HEK293 (cell line): ENCODE data around the gene ETNPPL.

Experiments used
- CTCF ChIA-PET: fragments of 350-600 bp; formaldehyde crosslinking; extraction: SDS; loops from one replicate; lab custom pipeline; 2021; ENCODE audit warnings: antibody characterized with exemption; lab: Yijun Ruan, JAX
- POLR2A ChIA-PET: fragments of 300-600 bp; formaldehyde crosslinking; extraction: SDS; loops from one replicate; lab custom pipeline; 2020; ENCODE audit warnings: antibody characterized with exemption, inconsistent platforms; lab: Yijun Ruan, JAX
- H3K27ac ChIP-seq: fragments of 200-500 bp; sonication (Bioruptor generic); 2 replicates; pipeline ENCODE4 v1.5.1; 2014; ENCODE audit warnings: low read depth, low read length, control low read depth, inconsistent platforms; ENCODE audit errors: extremely low read depth
- H3K36me3 ChIP-seq, 2 experiments: fragments of 200-500 bp in 1 of 2; sonication (Bioruptor generic) in 1 of 2; 1 replicate in 1 of 2; 2 replicates in 1 of 2; pipeline ENCODE4 v1.5.1; 2014 to 2017; ENCODE audit warnings: inconsistent platforms in 2 of 2, low read length in 2 of 2; ENCODE audit not compliant: control insufficient read depth in 2 of 2, insufficient read depth in 1 of 2
- H3K4me1 ChIP-seq: fragments of 200-500 bp; sonication (Bioruptor generic); 2 replicates; pipeline ENCODE4 v1.5.1; 2014; ENCODE audit warnings: mild to moderate bottlenecking, low read length, inconsistent platforms; ENCODE audit not compliant: control insufficient read depth, insufficient read depth
- H3K4me3 ChIP-seq: 2 replicates; pipeline ENCODE4 v1.5.1; 2011; ENCODE audit warnings: low read depth, mild to moderate bottlenecking, control low read depth, low read length, moderate library complexity
- H3K9me3 ChIP-seq: fragments of 200-500 bp; sonication (Bioruptor generic); 2 replicates; pipeline ENCODE4 v1.5.1; 2014; ENCODE audit warnings: low read depth, low read length, inconsistent platforms; ENCODE audit not compliant: control insufficient read depth, insufficient read depth
- GLI4 ChIP-seq: fragments of 450-650 bp; formaldehyde crosslinking; IDR thresholded peaks from 2 replicates; pipeline ENCODE4 v1.5.1; 2016; ENCODE audit warnings: missing biosample characterization, missing genetic modification characterization
- GLIS1 ChIP-seq: fragments of 450-650 bp; formaldehyde crosslinking; IDR thresholded peaks from 2 replicates; pipeline ENCODE4 v1.5.1; 2016; ENCODE audit warnings: missing biosample characterization, missing genetic modification characterization
- KLF8 ChIP-seq: fragments of 450-650 bp; formaldehyde crosslinking; IDR thresholded peaks from 2 replicates; pipeline ENCODE4 v1.5.1; 2016; ENCODE audit warnings: missing biosample characterization, missing genetic modification characterization
- OSR2 ChIP-seq: fragments of 450-650 bp; formaldehyde crosslinking; IDR thresholded peaks from 2 replicates; pipeline ENCODE4 v1.5.1; 2016; ENCODE audit warnings: missing biosample characterization, missing genetic modification characterization
- REPIN1 ChIP-seq: fragments of 450-650 bp; formaldehyde crosslinking; IDR thresholded peaks from 2 replicates; pipeline ENCODE4 v1.5.1; 2017; ENCODE audit warnings: missing biosample characterization, missing genetic modification characterization, low read depth
- SP2 ChIP-seq: fragments of 450-650 bp; formaldehyde crosslinking; IDR thresholded peaks from 2 replicates; pipeline ENCODE4 v1.5.1; 2016; ENCODE audit warnings: missing biosample characterization, missing genetic modification characterization
- TCF7L2 ChIP-seq: IDR thresholded peaks from 2 replicates; pipeline ENCODE4 v1.6.1; 2011; ENCODE audit warnings: low read depth, mild to moderate bottlenecking, inconsistent platforms, low read length, moderate library complexity, borderline replicate concordance
- ZNF114 ChIP-seq: fragments of 450-650 bp; formaldehyde crosslinking; IDR thresholded peaks from 2 replicates; pipeline ENCODE4 v1.5.0; 2017; ENCODE audit warnings: missing biosample characterization, missing genetic modification characterization
- ZNF132 ChIP-seq: fragments of 450-650 bp; formaldehyde crosslinking; IDR thresholded peaks from 2 replicates; pipeline ENCODE4 v1.5.1; 2017; ENCODE audit warnings: missing biosample characterization, missing genetic modification characterization, borderline replicate concordance
- ZNF138 ChIP-seq: fragments of 450-650 bp; formaldehyde crosslinking; IDR thresholded peaks from 2 replicates; pipeline ENCODE4 v1.5.1; 2016; ENCODE audit warnings: missing biosample characterization, missing genetic modification characterization, borderline replicate concordance
- ZNF140 ChIP-seq: fragments of 450-650 bp; formaldehyde crosslinking; IDR thresholded peaks from 2 replicates; pipeline ENCODE4 v1.5.1; 2016; ENCODE audit warnings: missing biosample characterization, missing genetic modification characterization
- ZNF146 ChIP-seq: fragments of 450-650 bp; formaldehyde crosslinking; IDR thresholded peaks from 2 replicates; pipeline ENCODE4 v1.5.1; 2016; ENCODE audit warnings: missing biosample characterization, missing genetic modification characterization
- ZNF324 ChIP-seq: fragments of 450-650 bp; formaldehyde crosslinking; IDR thresholded peaks from 2 replicates; pipeline ENCODE4 v1.5.1; 2016; ENCODE audit warnings: missing biosample characterization, missing genetic modification characterization
- ZNF654 ChIP-seq: fragments of 450-650 bp; formaldehyde crosslinking; IDR thresholded peaks from 2 replicates; pipeline ENCODE4 v1.5.1; 2016; ENCODE audit warnings: low read depth, missing biosample characterization, missing genetic modification characterization
- ZNF76 ChIP-seq: fragments of 450-650 bp; formaldehyde crosslinking; IDR thresholded peaks from 2 replicates; pipeline ENCODE4; 2016; ENCODE audit warnings: low read depth, missing biosample characterization, missing genetic modification characterization, borderline replicate concordance
- ZNF776 ChIP-seq: fragments of 450-650 bp; formaldehyde crosslinking; IDR thresholded peaks from 2 replicates; pipeline ENCODE4 v1.5.0; 2017; ENCODE audit warnings: missing biosample characterization, missing genetic modification characterization, borderline replicate concordance
- TF ChIP-seq, protein P1 (sequence below): fragments of 450-650 bp; formaldehyde crosslinking; IDR thresholded peaks from 2 replicates; pipeline ENCODE4 v1.5.1; 2016; ENCODE audit warnings: missing biosample characterization, missing genetic modification characterization
- TF ChIP-seq, protein P2 (sequence below): fragments of 450-650 bp; formaldehyde crosslinking; IDR thresholded peaks from 2 replicates; pipeline ENCODE4 v1.5.1; 2016; ENCODE audit warnings: missing biosample characterization, missing genetic modification characterization
- TF ChIP-seq, protein P3 (sequence below): fragments of 450-650 bp; formaldehyde crosslinking; IDR thresholded peaks from 2 replicates; pipeline ENCODE4 v1.5.1; 2016; ENCODE audit warnings: missing biosample characterization, missing genetic modification characterization
- TF ChIP-seq, protein P4 (sequence below): fragments of 450-650 bp; formaldehyde crosslinking; IDR thresholded peaks from 2 replicates; pipeline ENCODE4 v1.5.1; 2017; ENCODE audit warnings: missing biosample characterization, mild to moderate bottlenecking, missing genetic modification characterization, moderate library complexity
- TF ChIP-seq, protein P5 (sequence below): fragments of 450-650 bp; formaldehyde crosslinking; IDR thresholded peaks from 2 replicates; pipeline ENCODE4 v1.5.1; 2017; ENCODE audit warnings: missing biosample characterization, missing genetic modification characterization

Gene ETNPPL

DNA sequence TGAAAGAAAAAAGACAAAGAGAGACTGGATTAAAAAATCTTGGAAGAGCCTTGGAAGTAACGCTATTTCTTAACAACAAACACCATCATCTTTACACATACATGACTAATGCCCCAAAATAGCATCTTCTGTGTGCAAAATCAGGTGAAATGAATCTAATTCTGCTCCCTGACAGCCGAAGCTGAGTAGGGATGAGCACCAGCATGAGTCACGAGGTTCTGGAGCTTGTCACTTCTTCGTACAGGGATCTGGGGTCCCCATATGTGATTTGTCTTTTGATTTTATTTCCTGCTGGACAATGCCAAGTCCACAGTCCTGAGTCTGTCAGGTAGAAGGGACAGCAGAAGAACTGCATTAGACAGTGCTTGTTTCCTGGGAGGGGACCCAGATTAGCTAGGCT is 56.6 kb downstream of the ETNPPL start:
- no peaks in the 10 kb centered on the region for H3K36me3 ChIP-seq
- TF ChIP-seq, protein P1, sequence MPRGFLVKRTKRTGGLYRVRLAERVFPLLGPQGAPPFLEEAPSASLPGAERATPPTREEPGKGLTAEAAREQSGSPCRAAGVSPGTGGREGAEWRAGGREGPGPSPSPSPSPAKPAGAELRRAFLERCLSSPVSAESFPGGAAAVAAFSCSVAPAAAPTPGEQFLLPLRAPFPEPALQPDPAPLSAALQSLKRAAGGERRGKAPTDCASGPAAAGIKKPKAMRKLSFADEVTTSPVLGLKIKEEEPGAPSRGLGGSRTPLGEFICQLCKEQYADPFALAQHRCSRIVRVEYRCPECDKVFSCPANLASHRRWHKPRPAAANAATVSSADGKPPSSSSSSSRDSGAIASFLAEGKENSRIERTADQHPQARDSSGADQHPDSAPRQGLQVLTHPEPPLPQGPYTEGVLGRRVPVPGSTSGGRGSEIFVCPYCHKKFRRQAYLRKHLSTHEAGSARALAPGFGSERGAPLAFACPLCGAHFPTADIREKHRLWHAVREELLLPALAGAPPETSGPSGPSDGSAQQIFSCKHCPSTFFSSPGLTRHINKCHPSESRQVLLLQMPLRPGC = no peak
- no peak for TF ChIP-seq ZNF138
- CTCF ChIA-PET = interaction anchor here (0.5 kb wide), 1 partner anchor 669 kb away, joined by 3 read pairs; no protein-coding TSS in a partner anchor
- no peak overlapping the region for H3K27ac ChIP-seq
- H3K4me3 ChIP-seq = no peak overlapping the region
- no peaks in the 10 kb centered on the region for H3K4me1 ChIP-seq
- POLR2A ChIA-PET = no interaction called here
- H3K9me3 ChIP-seq = no peaks in the 10 kb centered on the region

DNA sequence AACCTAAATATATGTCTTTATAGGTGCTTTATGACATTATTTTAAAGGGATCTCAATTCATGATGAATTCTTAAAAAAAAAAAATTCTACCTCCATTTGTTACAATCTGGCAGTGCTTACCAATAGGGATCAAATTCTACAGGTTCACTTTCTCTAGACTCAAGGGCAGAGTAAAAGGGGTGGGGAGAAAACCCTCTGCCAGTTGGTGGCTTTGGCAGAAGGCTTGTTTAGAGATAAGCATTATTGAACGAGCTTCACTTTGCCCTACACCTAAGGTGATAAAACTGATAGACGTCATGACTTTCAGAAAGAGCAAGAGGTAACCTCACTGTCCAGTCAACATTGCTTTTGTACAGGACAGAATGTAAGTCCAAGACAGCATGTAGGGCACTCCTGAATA is 58.9 kb downstream of the ETNPPL start:
- no peak for TF ChIP-seq TCF7L2
- TF ChIP-seq KLF8 (tag by site-specific recombination) = no peak
- TF ChIP-seq GLIS1 (tag by site-specific recombination) = no peak
- no peak for TF ChIP-seq ZNF132 (tag by site-specific recombination)
- TF ChIP-seq, protein P2, sequence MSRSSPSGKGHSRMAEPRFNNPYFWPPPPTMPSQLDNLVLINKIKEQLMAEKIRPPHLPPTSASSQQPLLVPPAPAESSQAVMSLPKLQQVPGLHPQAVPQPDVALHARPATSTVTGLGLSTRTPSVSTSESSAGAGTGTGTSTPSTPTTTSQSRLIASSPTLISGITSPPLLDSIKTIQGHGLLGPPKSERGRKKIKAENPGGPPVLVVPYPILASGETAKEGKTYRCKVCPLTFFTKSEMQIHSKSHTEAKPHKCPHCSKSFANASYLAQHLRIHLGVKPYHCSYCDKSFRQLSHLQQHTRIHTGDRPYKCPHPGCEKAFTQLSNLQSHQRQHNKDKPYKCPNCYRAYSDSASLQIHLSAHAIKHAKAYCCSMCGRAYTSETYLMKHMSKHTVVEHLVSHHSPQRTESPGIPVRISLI = no peak
- TF ChIP-seq ZNF114 (tag by site-specific recombination) = no peak
- no peak for TF ChIP-seq ZNF140 (tag by site-specific recombination)
- no peak for TF ChIP-seq SP2
- TF ChIP-seq ZNF76 (tag by site-specific recombination) = no peak
- TF ChIP-seq, protein P3, sequence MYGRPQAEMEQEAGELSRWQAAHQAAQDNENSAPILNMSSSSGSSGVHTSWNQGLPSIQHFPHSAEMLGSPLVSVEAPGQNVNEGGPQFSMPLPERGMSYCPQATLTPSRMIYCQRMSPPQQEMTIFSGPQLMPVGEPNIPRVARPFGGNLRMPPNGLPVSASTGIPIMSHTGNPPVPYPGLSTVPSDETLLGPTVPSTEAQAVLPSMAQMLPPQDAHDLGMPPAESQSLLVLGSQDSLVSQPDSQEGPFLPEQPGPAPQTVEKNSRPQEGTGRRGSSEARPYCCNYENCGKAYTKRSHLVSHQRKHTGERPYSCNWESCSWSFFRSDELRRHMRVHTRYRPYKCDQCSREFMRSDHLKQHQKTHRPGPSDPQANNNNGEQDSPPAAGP (tag by site-specific recombination) = no peak
- no peak for TF ChIP-seq REPIN1 (tag by site-specific recombination)
- TF ChIP-seq ZNF324 (tag by site-specific recombination) = no peak
- TF ChIP-seq GLI4 (tag by site-specific recombination) = no peak
- no peak for TF ChIP-seq OSR2
- TF ChIP-seq ZNF776 = no peak
- TF ChIP-seq ZNF146 = no peak
- TF ChIP-seq, protein P4, sequence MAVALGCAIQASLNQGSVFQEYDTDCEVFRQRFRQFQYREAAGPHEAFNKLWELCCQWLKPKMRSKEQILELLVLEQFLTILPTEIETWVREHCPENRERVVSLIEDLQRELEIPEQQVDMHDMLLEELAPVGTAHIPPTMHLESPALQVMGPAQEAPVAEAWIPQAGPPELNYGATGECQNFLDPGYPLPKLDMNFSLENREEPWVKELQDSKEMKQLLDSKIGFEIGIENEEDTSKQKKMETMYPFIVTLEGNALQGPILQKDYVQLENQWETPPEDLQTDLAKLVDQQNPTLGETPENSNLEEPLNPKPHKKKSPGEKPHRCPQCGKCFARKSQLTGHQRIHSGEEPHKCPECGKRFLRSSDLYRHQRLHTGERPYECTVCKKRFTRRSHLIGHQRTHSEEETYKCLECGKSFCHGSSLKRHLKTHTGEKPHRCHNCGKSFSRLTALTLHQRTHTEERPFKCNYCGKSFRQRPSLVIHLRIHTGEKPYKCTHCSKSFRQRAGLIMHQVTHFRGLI = no peak
- TF ChIP-seq, protein P1 = no peak
- no peak for TF ChIP-seq ZNF654 (tag by site-specific recombination)
- TF ChIP-seq, protein P5, sequence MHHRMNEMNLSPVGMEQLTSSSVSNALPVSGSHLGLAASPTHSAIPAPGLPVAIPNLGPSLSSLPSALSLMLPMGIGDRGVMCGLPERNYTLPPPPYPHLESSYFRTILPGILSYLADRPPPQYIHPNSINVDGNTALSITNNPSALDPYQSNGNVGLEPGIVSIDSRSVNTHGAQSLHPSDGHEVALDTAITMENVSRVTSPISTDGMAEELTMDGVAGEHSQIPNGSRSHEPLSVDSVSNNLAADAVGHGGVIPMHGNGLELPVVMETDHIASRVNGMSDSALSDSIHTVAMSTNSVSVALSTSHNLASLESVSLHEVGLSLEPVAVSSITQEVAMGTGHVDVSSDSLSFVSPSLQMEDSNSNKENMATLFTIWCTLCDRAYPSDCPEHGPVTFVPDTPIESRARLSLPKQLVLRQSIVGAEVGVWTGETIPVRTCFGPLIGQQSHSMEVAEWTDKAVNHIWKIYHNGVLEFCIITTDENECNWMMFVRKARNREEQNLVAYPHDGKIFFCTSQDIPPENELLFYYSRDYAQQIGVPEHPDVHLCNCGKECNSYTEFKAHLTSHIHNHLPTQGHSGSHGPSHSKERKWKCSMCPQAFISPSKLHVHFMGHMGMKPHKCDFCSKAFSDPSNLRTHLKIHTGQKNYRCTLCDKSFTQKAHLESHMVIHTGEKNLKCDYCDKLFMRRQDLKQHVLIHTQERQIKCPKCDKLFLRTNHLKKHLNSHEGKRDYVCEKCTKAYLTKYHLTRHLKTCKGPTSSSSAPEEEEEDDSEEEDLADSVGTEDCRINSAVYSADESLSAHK = no peak

More for the DNA sequence above, 58.9 kb downstream of the ETNPPL start:
- H3K36me3 ChIP-seq = no peaks in the 10 kb centered on the region
- H3K4me1 ChIP-seq = no peaks in the 10 kb centered on the region
- ChIA-PET CTCF (no interaction called here), POLR2A (no interaction called here)
- H3K9me3 ChIP-seq = no peaks in the 10 kb centered on the region
- no peak overlapping the region for H3K4me3 ChIP-seq
- H3K27ac ChIP-seq = no peak overlapping the region
